Measurements from ENCODE around the gene VILL.

VILL gene

DNA sequence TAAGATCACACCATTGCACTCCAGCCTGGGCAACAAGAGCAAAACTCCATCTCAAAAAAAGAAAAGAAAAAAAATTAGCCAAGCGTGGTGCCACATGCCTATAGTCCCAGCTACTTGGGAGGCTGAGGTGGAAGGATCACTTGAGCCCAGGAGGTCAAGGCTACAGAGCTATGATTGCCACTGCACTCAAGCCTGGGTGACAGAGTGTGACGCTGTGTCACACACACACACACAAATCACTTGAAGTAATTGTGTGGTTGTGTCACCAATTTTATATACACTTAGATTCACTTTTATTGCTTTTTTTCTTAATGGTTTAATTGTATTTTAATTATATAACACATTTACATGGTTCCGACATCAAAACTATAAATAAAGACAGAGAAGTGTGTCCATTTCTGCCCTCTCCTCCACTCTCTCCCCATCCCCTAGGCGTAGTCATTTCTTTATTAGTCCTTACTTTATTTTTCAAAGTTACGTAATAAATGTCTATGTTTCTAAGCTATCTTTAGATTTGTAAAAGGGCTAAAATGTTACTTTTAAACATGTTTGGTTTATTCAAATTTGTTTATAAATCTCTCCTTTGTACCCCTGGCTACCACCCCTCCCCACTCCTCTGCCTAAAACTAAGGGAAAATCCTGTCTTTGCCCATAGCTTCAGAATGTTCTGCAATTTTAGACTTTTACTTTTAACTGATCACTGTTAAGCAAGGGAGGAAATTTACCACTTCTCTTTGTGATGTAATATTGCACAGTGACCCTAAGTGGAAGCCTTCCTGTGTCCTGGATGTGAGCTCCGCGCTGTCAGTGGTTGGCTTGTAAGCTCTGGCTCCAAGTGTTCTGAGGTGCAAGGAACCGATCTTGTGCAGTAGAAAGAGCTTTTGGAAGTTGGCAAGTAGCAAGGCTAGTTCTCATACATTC lies 10.8 kb upstream of the VILL start:
- Histone ChIP-seq H3K9me3 (ENCODE audit: severe bottlenecking) (no peaks in the 10 kb centered on the region), H3K4me3 (ENCODE audit: low read depth, low read length) (no peak overlapping the region), H3K36me3 (peaks cover 11% of the 10 kb centered on the region), H3K27me3 (ENCODE audit: insufficient read depth, low read depth, severe bottlenecking) (no peaks in the 10 kb centered on the region), H3K27ac (no peak overlapping the region)
- DNase-seq, result no peak
- TF ChIP-seq CTCF (IDR thresholded peaks at IDR 0.05; ENCODE audit: low read depth, low read length), result no peak

GRCh38 chr3:37980462-37981347 lies 9.9 kb upstream of the VILL start:
- no peak for DNase-seq
- no peak for TF ChIP-seq CTCF (IDR thresholded peaks at IDR 0.05; ENCODE audit: low read depth, low read length)
- Histone ChIP-seq H3K4me3 (ENCODE audit: low read depth, low read length) (no peak overlapping the region), H3K9me3 (ENCODE audit: severe bottlenecking) (no peaks in the 10 kb centered on the region), H3K36me3 (peaks cover 6% of the 10 kb centered on the region), H3K27ac (no peak overlapping the region), H3K27me3 (ENCODE audit: insufficient read depth, low read depth, severe bottlenecking) (no peaks in the 10 kb centered on the region)

GRCh38 chr3:37981348-37981664 lies 9.3 kb upstream of the VILL start:
- Histone ChIP-seq H3K4me3 (ENCODE audit: low read depth, low read length) (no peak overlapping the region), H3K27ac (no peak overlapping the region), H3K9me3 (ENCODE audit: severe bottlenecking) (no peaks in the 10 kb centered on the region), H3K36me3 (peaks cover under 1% of the 10 kb centered on the region; the same call in 1 of the 2 replicates), H3K27me3 (ENCODE audit: insufficient read depth, low read depth, severe bottlenecking) (no peaks in the 10 kb centered on the region)
- no peak for DNase-seq
- no peak for TF ChIP-seq CTCF (IDR thresholded peaks at IDR 0.05; ENCODE audit: low read depth, low read length)

DNA sequence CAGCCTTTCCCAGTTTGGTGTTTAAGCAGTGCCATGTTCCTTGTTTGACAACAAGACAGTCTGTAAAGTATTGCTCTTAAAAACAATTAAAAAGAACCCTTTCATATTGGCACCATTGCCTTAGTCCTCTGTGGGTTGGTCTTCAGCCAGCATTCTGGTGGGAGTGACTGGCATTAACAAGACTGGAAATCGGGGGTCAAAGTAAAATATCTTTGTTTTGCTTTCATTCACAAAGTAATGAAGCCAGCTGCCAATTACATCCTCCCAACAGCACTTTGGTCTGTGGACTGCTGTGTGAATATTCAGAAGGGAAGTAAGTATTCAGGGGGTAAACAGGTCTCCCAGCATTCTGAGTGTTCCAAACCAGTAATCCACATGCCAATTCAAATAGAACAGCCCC lies 8.3 kb upstream of the VILL start:
- H3K36me3 ChIP-seq, result no peaks in the 10 kb centered on the region
- no peak for DNase-seq
- H3K9me3 ChIP-seq (ENCODE audit: severe bottlenecking), result no peaks in the 10 kb centered on the region
- H3K4me3 ChIP-seq (ENCODE audit: low read depth, low read length), result no peak overlapping the region
- TF ChIP-seq CTCF (IDR thresholded peaks at IDR 0.05; ENCODE audit: low read depth, low read length), result no peak
- H3K27me3 ChIP-seq (ENCODE audit: insufficient read depth, low read depth, severe bottlenecking), result no peaks in the 10 kb centered on the region
- H3K27ac ChIP-seq, result no peak overlapping the region

GRCh38 chr3:37984051-37984450 lies 6.5 kb upstream of the VILL start:
- Histone ChIP-seq H3K27ac (no peak overlapping the region), H3K4me3 (ENCODE audit: low read depth, low read length) (no peak overlapping the region), H3K36me3 (no peaks in the 10 kb centered on the region), H3K9me3 (ENCODE audit: severe bottlenecking) (no peaks in the 10 kb centered on the region), H3K27me3 (ENCODE audit: insufficient read depth, low read depth, severe bottlenecking) (no peaks in the 10 kb centered on the region)
- no peak for TF ChIP-seq CTCF (IDR thresholded peaks at IDR 0.05; ENCODE audit: low read depth, low read length)
- DNase-seq, result no peak
